Endothelial cell of umbilical vein (primary cell): ENCODE results near the gene KIF26A. TPM values are rescaled to one million over a fixed set of nuclear protein-coding genes. Genes with fewer than 3 reads are reported as not detected.

Experiments used
- BruUV-seq: library from RNA; stranded (reverse); fragments of 400-500 nt; replicated peaks from 2 replicates; lab custom pipeline; 2021; lab: Mats Ljungman, UMichigan
- CTCF ChIA-PET: fragments of 300-600, 350-600 bp; sonication (Branson Sonifier 250); formaldehyde crosslinking; loops from one replicate; lab custom pipeline; 2021; ENCODE audit warnings: antibody characterized with exemption, inconsistent platforms; lab: Charles Lee
- POLR2A ChIA-PET: fragments of 300-600, 350-600 bp; sonication (Branson Sonifier 250); formaldehyde crosslinking; loops from one replicate; lab custom pipeline; 2021; ENCODE audit warnings: antibody characterized with exemption, inconsistent platforms; lab: Charles Lee
- DNase-seq: peaks from one replicate; pipeline ENCODE4 v3.0.0-alpha.2; 2011; ENCODE audit warnings: low read depth, low spot score
- FAIRE-seq: peaks from 2 replicates; lab custom pipeline; 2011; peaks lifted over from hg19 to GRCh38; lab: Jason Lieb, UNC
- H2AFZ ChIP-seq: 2 replicates; pipeline ENCODE4 v1.6.0; 2012; ENCODE audit warnings: low read depth, low read length, control low read depth, inconsistent platforms
- H3K27ac ChIP-seq: 2 replicates; pipeline ENCODE4 v1.5.1; 2011; ENCODE audit warnings: low read depth, mild to moderate bottlenecking, control low read depth, low read length, moderate library complexity; ENCODE audit not compliant: insufficient read depth
- H3K27me3 ChIP-seq, 2 experiments: 2 replicates each; pipeline versions ENCODE4 v1.6.0 to v1.6.1; 2011; ENCODE audit warnings: low read length in 2 of 2, mixed read lengths in 1 of 2; ENCODE audit not compliant: control insufficient read depth in 2 of 2, insufficient read depth in 2 of 2
- H3K36me3 ChIP-seq, 2 experiments: 2 replicates in 1 of 2; 3 replicates in 1 of 2; pipeline ENCODE4 v1.5.1; 2011; ENCODE audit warnings: low read length in 2 of 2, mild to moderate bottlenecking in 1 of 2, moderate library complexity in 1 of 2; ENCODE audit not compliant: control insufficient read depth in 2 of 2, insufficient read depth in 2 of 2; ENCODE audit errors: extremely low read depth in 1 of 2
- H3K4me1 ChIP-seq: 3 replicates; pipeline ENCODE4 v1.5.1; 2011; ENCODE audit warnings: mild to moderate bottlenecking, low read length; ENCODE audit not compliant: control insufficient read depth, insufficient read depth; ENCODE audit errors: extremely low read depth
- H3K4me2 ChIP-seq: 2 replicates; pipeline ENCODE4 v1.6.1; 2011; ENCODE audit warnings: low read length, control low read depth, mixed read lengths; ENCODE audit not compliant: insufficient read depth
- H3K4me3 ChIP-seq, 3 experiments: fragments of 200-600 bp in 1 of 3; sonication (generic), shearing (Covaris generic) in 1 of 3; replicated peaks in 1 of 3; 2 replicates each; pipeline ENCODE4 v1.5.1; 2011 to 2016; ENCODE audit warnings: control low read depth in 3 of 3, low read length in 3 of 3, mild to moderate bottlenecking in 2 of 3, inconsistent platforms in 1 of 3, low read depth in 1 of 3, moderate library complexity in 1 of 3; ENCODE audit not compliant: insufficient read depth in 1 of 3
- H3K79me2 ChIP-seq: 2 replicates; pipeline ENCODE4 v1.6.0; 2012; ENCODE audit warnings: low read length, inconsistent platforms; ENCODE audit not compliant: control insufficient read depth, insufficient read depth
- H3K9ac ChIP-seq: replicated peaks from 2 replicates; pipeline ENCODE3; 2011; ENCODE audit warnings: low read length, control low read depth; ENCODE audit not compliant: insufficient read depth; ENCODE audit errors: extremely low read depth
- H3K9me1 ChIP-seq: replicated peaks from 3 replicates; pipeline ENCODE4 v1.6.0; 2011; ENCODE audit warnings: mild to moderate bottlenecking, low read length; ENCODE audit not compliant: control insufficient read depth, insufficient read depth; ENCODE audit errors: extremely low read depth
- H3K9me3 ChIP-seq: replicated peaks from 2 replicates; pipeline ENCODE4 v1.5.1; 2012; ENCODE audit warnings: low read length, inconsistent platforms; ENCODE audit not compliant: control insufficient read depth, insufficient read depth
- H4K20me1 ChIP-seq: replicated peaks from 2 replicates; pipeline ENCODE3; 2011; ENCODE audit warnings: mild to moderate bottlenecking, low read length; ENCODE audit not compliant: control insufficient read depth, insufficient read depth; ENCODE audit errors: extremely low read depth
- EZH2 ChIP-seq: IDR thresholded peaks from 2 replicates; pipeline ENCODE4 v1.6.1; 2012; ENCODE audit warnings: borderline replicate concordance, low read depth, mild to moderate bottlenecking, moderate library complexity, low read length, inconsistent platforms; ENCODE audit not compliant: severe bottlenecking
- FOS ChIP-seq: IDR thresholded peaks from 2 replicates; pipeline ENCODE4 v1.6.1; 2011; ENCODE audit warnings: mild to moderate bottlenecking, low read length, moderate library complexity, borderline replicate concordance; ENCODE audit not compliant: insufficient read depth
- GATA2 ChIP-seq: IDR thresholded peaks from 2 replicates; pipeline ENCODE4 v1.7.0; 2011; ENCODE audit warnings: low read depth, mild to moderate bottlenecking, moderate library complexity, mixed read lengths, low read length; ENCODE audit not compliant: insufficient read length, insufficient read depth
- JUN ChIP-seq: IDR thresholded peaks from 2 replicates; pipeline ENCODE4 v1.6.1; 2011; ENCODE audit warnings: borderline replicate concordance, low read depth; ENCODE audit not compliant: insufficient read length, insufficient read depth
- MYC ChIP-seq: IDR thresholded peaks from one replicate; pipeline ENCODE4 v1.6.1; 2011; ENCODE audit warnings: mild to moderate bottlenecking, low read depth, low read length
- POLR2A ChIP-seq: IDR thresholded peaks from 2 replicates; pipeline ENCODE4 v1.6.1; 2012; ENCODE audit warnings: low read depth, mild to moderate bottlenecking, control low read depth, low read length
- POLR2AphosphoS5 ChIP-seq: IDR thresholded peaks from 2 replicates; pipeline ENCODE4 v1.6.1; 2012; ENCODE audit warnings: low read depth, mild to moderate bottlenecking, control low read depth, low read length, moderate library complexity; ENCODE audit not compliant: insufficient read depth
- dilution Hi-C: fragments of 300-500 bp; cut with MboI; formaldehyde crosslinking; loops from one replicate; pipeline ENCODE4 v1.15.0; 2019; ENCODE audit warnings: low sequenced_read_pairs; ENCODE audit not compliant: extremely low pct_ligation_motif_present
- intact Hi-C: fragments of 100-400 bp; cut with micrococcal nuclease; formaldehyde crosslinking; loops from one replicate; pipeline ENCODE4 v1.10.0; 2022
- polyA plus RNA-seq, 4 experiments: library from polyadenylated mRNA; depleted of rRNA in 3 of 4; stranded (reverse) in 3 of 4; unstranded in 1 of 4; fragments of >200 nt; gene quantifications; 2 replicates each; pipeline versions ENCODE4 v1.2.1 to v1.2.3, GENCODE V29; 2011 to 2012; ENCODE audit warnings: missing spikeins in 1 of 4
- total RNA-seq: library from RNA; stranded (reverse); gene quantifications from 2 replicates; pipeline ENCODE4 v1.2.3, GENCODE V29; 2021
- TF ChIP-seq, protein P1 (sequence below), 2 donors: IDR thresholded peaks; 1 replicate in 1 of 2; 2 replicates in 1 of 2; pipeline ENCODE4 v1.5.1; 2011; ENCODE audit warnings: low read length in 2 of 2, mild to moderate bottlenecking in 2 of 2, moderate library complexity in 2 of 2, control low read depth in 1 of 2, inconsistent platforms in 1 of 2, low read depth in 1 of 2; ENCODE audit not compliant: insufficient read depth in 1 of 2; ENCODE audit errors: extremely low read depth in 1 of 2
- TF ChIP-seq, protein P2 (sequence below): IDR thresholded peaks from 2 replicates; pipeline ENCODE4 v1.6.1; 2011; ENCODE audit not compliant: insufficient read depth, insufficient read length

Gene KIF26A
- total and polyA plus RNA-seq, 2 donors (not counting 3 experiments of a cell fraction or from before 2014, with no cell fraction given): 3.6 to 10.7 TPM

- H3K36me3 ChIP-seq: no peaks in the 10 kb centered on the region
- no peak overlapping the region for H2AFZ ChIP-seq
- H3K27me3 ChIP-seq: no peaks in the 10 kb centered on the region
- H3K4me1 ChIP-seq: no peaks in the 10 kb centered on the region
- dilution Hi-C loops: no loop called here
- no peaks in the 10 kb centered on the region for H4K20me1 ChIP-seq
- no peaks in the 10 kb centered on the region for H3K9me1 ChIP-seq
- FAIRE-seq: no peak
- H3K9ac ChIP-seq: no peak overlapping the region
- no peaks in the 10 kb centered on the region for H3K9me3 ChIP-seq
- TF ChIP-seq, protein P1, sequence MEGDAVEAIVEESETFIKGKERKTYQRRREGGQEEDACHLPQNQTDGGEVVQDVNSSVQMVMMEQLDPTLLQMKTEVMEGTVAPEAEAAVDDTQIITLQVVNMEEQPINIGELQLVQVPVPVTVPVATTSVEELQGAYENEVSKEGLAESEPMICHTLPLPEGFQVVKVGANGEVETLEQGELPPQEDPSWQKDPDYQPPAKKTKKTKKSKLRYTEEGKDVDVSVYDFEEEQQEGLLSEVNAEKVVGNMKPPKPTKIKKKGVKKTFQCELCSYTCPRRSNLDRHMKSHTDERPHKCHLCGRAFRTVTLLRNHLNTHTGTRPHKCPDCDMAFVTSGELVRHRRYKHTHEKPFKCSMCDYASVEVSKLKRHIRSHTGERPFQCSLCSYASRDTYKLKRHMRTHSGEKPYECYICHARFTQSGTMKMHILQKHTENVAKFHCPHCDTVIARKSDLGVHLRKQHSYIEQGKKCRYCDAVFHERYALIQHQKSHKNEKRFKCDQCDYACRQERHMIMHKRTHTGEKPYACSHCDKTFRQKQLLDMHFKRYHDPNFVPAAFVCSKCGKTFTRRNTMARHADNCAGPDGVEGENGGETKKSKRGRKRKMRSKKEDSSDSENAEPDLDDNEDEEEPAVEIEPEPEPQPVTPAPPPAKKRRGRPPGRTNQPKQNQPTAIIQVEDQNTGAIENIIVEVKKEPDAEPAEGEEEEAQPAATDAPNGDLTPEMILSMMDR (IDR thresholded peaks at IDR 0.05; ENCODE audit: extremely low read depth in 1 of 2, insufficient read depth in 1 of 2, low read depth in 1 of 2, low read length in 2 of 2): no peak
- TF ChIP-seq POLR2AphosphoS5: no peak
- TF ChIP-seq, protein P2, sequence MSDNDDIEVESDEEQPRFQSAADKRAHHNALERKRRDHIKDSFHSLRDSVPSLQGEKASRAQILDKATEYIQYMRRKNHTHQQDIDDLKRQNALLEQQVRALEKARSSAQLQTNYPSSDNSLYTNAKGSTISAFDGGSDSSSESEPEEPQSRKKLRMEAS: no peak
- TF ChIP-seq FOS: no peak
- TF ChIP-seq GATA2: no peak
- TF ChIP-seq MYC: no peak
- TF ChIP-seq JUN: no peak
- no peak for TF ChIP-seq EZH2
- no peak for TF ChIP-seq POLR2A
- DNase-seq: no peak
- no peak overlapping the region for H3K4me3 ChIP-seq
- H3K4me2 ChIP-seq: no peak overlapping the region
- POLR2A ChIA-PET: no interaction called here
- CTCF ChIA-PET: no interaction called here
- BruUV-seq: no TSS peak
- intact Hi-C loops: no loop called here
- H3K27ac ChIP-seq: no peak overlapping the region
- no peaks in the 10 kb centered on the region for H3K79me2 ChIP-seq
Observed at GRCh38 chr14:104164041-104164440, 25.7 kb downstream of the KIF26A start.
